Measurements from ENCODE around the gene GLDN.

GLDN gene

GRCh38 chr15:51332206-51333147 lies 9.0 kb upstream of the GLDN start:
- TF ChIP-seq, protein P1, sequence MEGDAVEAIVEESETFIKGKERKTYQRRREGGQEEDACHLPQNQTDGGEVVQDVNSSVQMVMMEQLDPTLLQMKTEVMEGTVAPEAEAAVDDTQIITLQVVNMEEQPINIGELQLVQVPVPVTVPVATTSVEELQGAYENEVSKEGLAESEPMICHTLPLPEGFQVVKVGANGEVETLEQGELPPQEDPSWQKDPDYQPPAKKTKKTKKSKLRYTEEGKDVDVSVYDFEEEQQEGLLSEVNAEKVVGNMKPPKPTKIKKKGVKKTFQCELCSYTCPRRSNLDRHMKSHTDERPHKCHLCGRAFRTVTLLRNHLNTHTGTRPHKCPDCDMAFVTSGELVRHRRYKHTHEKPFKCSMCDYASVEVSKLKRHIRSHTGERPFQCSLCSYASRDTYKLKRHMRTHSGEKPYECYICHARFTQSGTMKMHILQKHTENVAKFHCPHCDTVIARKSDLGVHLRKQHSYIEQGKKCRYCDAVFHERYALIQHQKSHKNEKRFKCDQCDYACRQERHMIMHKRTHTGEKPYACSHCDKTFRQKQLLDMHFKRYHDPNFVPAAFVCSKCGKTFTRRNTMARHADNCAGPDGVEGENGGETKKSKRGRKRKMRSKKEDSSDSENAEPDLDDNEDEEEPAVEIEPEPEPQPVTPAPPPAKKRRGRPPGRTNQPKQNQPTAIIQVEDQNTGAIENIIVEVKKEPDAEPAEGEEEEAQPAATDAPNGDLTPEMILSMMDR (IDR thresholded peaks at IDR 0.05; ENCODE audit: control insufficient read depth, extremely low read depth, insufficient read depth) = no peak
- no peak for DNase-seq (ENCODE audit: low read depth)

DNA sequence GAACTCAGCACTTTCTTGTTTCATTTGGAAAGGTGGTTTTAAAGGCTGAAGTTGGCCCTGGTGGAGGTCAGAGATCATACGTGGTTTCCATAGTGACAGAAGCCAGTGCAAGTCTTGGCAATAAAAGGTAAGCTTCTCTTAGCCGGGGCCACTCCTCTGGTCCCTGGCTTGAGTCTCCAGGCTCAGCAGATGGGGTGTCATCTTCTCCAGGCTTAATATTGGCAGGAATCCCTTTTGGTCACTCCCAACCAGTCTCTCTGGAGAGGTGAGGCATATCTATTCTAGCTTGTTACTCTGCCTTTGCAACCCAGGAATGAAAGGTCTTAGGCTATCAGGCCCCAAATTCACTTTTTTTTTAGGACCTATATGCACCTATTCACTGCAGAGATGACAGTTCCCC lies 7.9 kb upstream of the GLDN start:
- TF ChIP-seq, protein P1 (IDR thresholded peaks at IDR 0.05; ENCODE audit: control insufficient read depth, extremely low read depth, insufficient read depth) = no peak
- H3K4me3 ChIP-seq (ENCODE audit: low read depth, low read length) = no peak overlapping the region
- DNase-seq (ENCODE audit: low read depth) = no peak

More at GRCh38 chr15:51332206-51333147, 9.0 kb upstream of the GLDN start:
- H3K4me3 ChIP-seq (ENCODE audit: low read depth, low read length) = no peak overlapping the region

GRCh38 chr15:51334011-51334451 lies 7.4 kb upstream of the GLDN start:
- H3K4me3 ChIP-seq (ENCODE audit: low read depth, low read length) = no peak overlapping the region
- TF ChIP-seq, protein P1 (IDR thresholded peaks at IDR 0.05; ENCODE audit: control insufficient read depth, extremely low read depth, insufficient read depth) = no peak
- DNase-seq (ENCODE audit: low read depth) = no peak

DNA sequence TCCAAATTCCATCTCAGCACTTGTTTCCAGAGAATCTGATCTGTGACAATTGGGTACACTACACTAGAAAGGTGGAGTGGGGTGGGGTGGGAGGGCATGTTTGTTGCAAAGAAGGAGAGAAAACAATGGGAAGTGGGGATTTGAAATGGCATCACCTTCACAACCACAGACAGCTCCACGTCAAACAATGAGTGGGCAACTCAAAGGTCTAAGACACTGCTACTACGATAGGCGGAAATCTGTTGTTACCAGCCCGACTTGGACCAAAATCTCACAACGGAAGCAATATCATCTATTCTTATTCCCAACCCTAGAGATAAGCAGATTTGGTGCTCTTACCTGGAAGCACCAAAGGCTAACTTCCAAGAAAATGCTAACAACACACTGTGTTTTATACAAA lies 6.4 kb upstream of the GLDN start:
- TF ChIP-seq, protein P1 (IDR thresholded peaks at IDR 0.05; ENCODE audit: control insufficient read depth, extremely low read depth, insufficient read depth) = no peak
- H3K4me3 ChIP-seq (ENCODE audit: low read depth, low read length) = no peak overlapping the region
- no peak for DNase-seq (ENCODE audit: low read depth)

DNA sequence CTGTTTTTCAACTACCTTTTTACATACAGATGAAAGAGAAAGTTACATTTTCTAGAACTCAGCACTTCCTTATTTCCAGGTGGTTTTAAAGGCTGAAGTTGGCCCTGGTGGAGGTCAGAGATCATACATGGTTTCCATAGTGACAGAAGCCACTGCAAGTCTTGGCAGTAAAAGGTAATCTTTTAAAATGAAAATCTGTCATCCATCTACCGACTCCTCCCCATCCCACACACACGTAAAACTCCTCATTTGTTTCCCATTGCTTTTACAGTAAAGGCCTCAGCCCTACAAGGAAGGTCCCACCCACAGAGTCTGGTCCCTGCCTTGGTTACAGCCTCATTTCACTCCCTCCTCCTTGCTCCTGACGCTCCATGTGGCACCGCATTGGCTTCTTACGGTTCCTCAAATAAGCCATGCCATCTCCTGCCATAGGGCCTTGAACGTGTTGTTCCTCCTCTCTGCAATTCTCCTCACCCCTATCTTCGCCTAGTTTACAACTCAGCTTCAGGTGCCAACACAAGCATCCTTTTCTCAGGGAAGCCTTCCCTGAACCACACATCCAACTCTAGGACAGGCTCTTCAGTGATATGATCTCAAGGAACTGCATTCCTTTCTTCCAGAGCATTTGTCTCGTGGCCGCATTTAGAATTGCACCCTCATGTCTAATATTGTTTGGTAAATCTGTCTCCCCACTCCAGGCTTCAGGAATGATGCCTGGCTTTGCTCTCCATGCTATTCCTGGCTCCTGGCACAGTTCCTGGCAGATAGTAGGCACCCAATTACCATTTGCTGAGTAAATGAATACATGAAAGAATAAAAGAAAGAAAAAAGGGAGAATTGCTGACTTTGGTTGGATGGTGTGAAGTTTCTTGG lies 5.7 kb upstream of the GLDN start:
- no peak for DNase-seq (ENCODE audit: low read depth)
- TF ChIP-seq, protein P1 (IDR thresholded peaks at IDR 0.05; ENCODE audit: control insufficient read depth, extremely low read depth, insufficient read depth) = no peak
- no peak overlapping the region for H3K4me3 ChIP-seq (ENCODE audit: low read depth, low read length)

GRCh38 chr15:51338496-51338895 lies 3.0 kb upstream of the GLDN start, which contains the start of gene CYP19A1:
Gene CYP19A1, minus strand, starts transcription at chr15:51338596. Its CDS starts 95,684 bp downstream, at chr15:51242912.
- TF ChIP-seq, protein P1 (IDR thresholded peaks at IDR 0.05; ENCODE audit: control insufficient read depth, extremely low read depth, insufficient read depth) = no peak
- H3K4me3 ChIP-seq (ENCODE audit: low read depth, low read length) = no peak within 1 kb of the TSS
- no peak for DNase-seq (ENCODE audit: low read depth)

Data from LNCaP clone FGC (cell line).